ENCODE results near the gene MDN1.

MDN1 gene

DNA sequence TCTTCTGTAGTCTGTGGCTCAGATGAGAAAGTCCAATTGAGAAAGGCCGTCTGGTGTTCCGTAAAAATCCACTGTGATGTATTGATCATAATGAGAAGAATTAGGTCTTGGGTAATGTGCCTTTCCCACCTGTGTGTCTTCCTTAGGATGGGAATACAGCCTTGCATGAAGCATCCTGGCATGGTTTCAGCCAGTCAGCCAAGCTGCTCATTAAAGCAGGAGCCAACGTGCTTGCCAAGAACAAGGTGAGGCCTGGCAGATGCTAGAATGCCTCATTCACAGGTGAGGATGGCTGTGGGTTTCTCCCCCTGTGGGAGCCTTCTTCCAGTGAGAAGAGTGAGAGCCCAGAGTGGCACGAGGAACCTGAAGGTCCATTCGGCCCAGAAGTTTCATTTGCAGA, 213.7 kb downstream of the MDN1 start:
- no peak for DNase-seq (ENCODE audit: low read depth in 2 of 2)

DNA sequence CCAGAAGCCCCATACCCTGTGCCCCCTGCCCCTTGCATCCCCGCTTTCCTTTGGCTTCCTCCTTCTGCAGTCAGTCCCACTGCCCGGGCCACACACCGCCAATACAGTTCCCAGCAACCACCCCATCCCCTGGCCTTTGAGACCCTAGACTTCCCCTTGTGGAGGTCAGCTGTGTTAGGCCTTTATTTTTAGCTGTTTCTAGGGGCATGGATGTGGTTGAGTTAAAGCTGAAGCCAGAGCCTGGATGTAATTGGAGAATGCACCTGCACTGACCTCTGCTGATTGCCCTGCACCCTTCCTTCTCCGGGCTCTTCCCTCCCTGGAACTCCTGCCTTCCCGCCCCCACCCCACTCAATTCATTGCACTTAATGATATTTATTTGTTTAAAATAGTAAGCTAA, 214.9 kb downstream of the MDN1 start:
- DNase-seq (ENCODE audit: low read depth in 2 of 2), result no peak

DNA sequence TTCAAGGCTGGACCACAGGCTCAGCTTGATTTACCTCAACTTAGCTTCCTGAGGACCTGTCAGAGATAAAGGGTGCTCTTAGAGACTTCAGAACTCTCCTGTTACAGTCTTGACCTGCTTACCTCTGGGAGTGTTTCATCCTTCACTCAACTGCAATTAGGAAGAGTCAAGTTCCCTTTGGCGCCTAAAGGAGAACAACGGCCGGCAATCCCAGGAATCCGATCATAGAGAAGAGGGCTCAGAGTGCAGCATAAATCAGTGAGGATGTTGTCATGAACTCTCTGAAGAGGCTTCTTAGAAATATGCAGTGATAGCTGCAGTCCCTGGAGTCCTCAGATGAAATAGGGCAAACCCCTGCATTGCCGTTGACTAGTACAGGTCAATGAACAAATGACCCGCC, 217.4 kb downstream of the MDN1 start:
- DNase-seq (ENCODE audit: low read depth in 2 of 2), result no peak

DNA sequence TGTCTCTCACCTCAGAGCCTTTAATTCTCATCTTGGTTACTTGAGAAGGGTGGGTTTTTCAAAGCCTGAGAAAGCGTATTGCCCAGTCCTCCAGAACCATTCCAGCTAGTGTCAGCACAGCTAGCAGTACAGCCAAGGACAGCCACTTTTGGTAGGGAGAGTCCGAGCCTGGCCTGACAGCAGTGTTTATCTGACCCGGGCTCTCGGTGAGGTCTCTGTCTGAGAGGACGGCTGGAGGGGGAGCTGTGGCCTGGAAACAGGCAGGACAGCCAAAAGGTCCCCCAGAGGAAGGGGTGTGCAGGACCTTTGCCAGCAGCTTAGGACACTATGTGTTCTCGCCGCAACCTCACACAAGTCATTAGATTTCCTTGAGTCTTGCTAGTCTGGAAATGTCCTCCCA, 219.9 kb downstream of the MDN1 start:
- no peak for DNase-seq (ENCODE audit: low read depth in 2 of 2)

DNA sequence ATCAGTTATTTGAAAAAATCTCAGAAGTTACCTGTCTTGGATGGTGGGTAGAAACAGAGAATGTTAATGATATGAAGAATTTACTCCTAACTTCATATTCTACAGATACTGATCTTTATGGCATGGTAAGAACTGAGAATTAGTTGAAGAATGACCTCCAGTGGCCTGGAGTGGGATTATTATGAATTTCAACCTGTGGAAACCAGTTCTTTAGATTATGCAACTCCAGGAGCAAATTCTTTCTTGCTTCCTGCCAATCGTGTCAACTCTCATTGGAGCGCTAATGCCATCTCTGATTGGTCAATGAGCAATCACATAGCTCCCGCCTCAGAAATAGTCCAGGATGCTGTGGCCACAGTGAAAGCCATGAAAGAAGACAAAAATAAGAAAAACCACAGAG, 221.6 kb downstream of the MDN1 start:
- no peak for DNase-seq (ENCODE audit: low read depth in 2 of 2)

DNA sequence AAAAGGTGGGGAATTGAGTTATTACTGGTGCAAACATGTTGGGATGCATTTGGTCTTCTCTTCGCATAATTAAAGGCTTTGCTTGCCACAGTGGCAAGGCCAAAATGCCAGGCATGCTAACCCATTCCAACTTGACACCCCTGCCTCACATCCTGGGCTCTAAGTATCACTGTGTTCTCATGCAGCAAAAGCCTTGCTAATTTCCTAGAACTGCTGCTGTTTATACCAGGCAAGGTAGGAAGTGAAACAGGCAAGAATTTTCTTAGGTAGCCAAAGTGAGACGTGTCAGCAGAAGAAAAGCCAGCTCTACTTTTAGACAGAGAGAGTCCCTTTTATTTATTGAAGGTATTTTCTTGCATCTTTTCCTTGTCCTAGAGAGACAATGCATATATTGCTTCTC, 222.2 kb downstream of the MDN1 start:
- no peak for DNase-seq (ENCODE audit: low read depth in 2 of 2)

DNA sequence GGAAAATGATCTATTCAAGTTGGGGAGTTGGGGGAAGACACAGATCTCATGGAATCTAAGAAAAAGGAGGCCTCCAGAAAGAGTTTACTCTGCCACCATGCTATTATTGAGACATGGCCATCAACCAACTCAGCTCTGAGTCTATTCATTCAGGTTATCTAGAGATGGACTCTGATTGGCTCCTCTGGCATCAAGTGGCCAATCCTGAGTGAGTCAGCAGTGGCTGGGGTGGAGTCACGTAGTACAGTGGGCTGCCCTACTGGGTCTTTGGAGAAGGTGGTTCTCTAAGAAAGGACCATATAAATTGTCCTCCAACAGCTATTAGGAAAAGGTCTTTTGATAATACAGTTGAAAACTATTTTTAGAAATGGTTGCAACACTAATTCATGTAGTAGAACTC, 223.1 kb downstream of the MDN1 start:
- DNase-seq (ENCODE audit: low read depth in 2 of 2), result no peak

DNA sequence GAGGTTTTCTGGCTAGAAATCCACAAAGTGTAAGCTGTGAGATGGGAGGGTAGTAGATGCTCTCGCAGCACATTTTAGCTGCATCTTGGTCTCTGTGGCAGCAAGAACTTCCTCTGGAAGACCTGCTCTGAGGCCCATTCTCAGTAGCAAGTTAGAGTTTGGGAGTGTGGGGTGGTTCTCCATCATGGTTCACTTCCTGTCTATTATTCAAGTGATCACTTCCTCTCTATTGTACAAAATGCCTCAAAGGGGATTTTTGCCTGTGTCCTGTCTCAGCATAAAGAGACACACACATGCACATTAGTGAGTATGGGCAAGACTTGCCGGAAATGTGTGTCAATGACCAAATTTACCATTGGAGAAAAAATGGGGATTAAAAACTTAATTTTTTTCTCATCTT, 223.5 kb downstream of the MDN1 start:
- DNase-seq (ENCODE audit: low read depth in 2 of 2), result no peak

Data from stimulated activated CD8-positive, alpha-beta memory T cell treated with anti-CD3 and anti-CD28 coated beads, Interleukin-15, amount 100 ng/mL, for 4 hours (primary cell).